ENCODE measurements around the gene RARRES2.

DNA sequence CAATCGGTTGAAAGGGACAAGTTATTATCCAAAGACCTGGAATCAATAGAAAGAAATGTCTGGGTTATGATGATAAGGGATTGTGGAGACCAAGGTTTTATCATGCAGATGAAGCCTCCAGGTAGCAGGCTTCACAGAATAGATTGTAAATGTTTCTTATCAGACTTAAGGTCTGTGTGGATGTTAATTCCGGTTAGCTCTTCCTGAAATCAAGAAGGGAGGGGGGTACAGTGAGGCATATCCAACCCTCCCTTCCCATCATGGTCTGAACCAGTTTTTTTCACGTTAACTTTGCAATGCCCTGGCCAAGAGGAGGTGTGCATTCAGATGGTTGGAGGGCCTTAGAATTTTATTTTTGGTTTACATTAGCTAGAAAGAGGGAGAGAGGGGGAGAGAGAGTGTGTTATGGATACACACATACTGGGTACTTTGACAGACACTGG, 28.0 kb downstream of the RARRES2 start:
- TF ChIP-seq, protein P1, sequence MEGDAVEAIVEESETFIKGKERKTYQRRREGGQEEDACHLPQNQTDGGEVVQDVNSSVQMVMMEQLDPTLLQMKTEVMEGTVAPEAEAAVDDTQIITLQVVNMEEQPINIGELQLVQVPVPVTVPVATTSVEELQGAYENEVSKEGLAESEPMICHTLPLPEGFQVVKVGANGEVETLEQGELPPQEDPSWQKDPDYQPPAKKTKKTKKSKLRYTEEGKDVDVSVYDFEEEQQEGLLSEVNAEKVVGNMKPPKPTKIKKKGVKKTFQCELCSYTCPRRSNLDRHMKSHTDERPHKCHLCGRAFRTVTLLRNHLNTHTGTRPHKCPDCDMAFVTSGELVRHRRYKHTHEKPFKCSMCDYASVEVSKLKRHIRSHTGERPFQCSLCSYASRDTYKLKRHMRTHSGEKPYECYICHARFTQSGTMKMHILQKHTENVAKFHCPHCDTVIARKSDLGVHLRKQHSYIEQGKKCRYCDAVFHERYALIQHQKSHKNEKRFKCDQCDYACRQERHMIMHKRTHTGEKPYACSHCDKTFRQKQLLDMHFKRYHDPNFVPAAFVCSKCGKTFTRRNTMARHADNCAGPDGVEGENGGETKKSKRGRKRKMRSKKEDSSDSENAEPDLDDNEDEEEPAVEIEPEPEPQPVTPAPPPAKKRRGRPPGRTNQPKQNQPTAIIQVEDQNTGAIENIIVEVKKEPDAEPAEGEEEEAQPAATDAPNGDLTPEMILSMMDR (IDR thresholded peaks at IDR 0.05) = no peak
- no peak for TF ChIP-seq POLR2A (IDR thresholded peaks at IDR 0.05; ENCODE audit: low read depth)

Measured in esophagus muscularis mucosa (tissue), 3 donors.